OCI-LY3 (cell line): ENCODE data around the gene TMPRSS11B.

Experiments used
- H2AFZ ChIP-seq: fragments of 200-600, 300-600 bp; shearing (Covaris generic); 2 replicates; pipeline ENCODE4 v1.6.0; 2014; ENCODE audit warnings: antibody characterized with exemption, low read depth, low read length
- H3K27ac ChIP-seq: fragments of 200-600, 300-600 bp; sonication (generic); 2 replicates; pipeline ENCODE4 v1.5.1; 2014; ENCODE audit warnings: mild to moderate bottlenecking, low read length, moderate library complexity, mixed read lengths
- H3K27me3 ChIP-seq: fragments of 200-600, 300-600 bp; sonication (generic); 2 replicates; pipeline ENCODE4 v1.6.1; 2014; ENCODE audit warnings: low read depth, low read length, mixed read lengths
- H3K36me3 ChIP-seq: fragments of 200-600, 300-600 bp; sonication (generic); replicated peaks from 2 replicates; pipeline ENCODE3; 2014; ENCODE audit warnings: low read depth, low read length, mixed read lengths
- H3K4me1 ChIP-seq: fragments of 300-600, 200-600 bp; sonication (generic); 2 replicates; pipeline ENCODE4 v1.6.1; 2014; ENCODE audit warnings: low read length, mixed read lengths
- H3K4me2 ChIP-seq: fragments of 200-600, 300-600 bp; sonication (generic); 2 replicates; pipeline ENCODE4 v1.6.1; 2014; ENCODE audit warnings: low read length, mixed read lengths
- H3K4me3 ChIP-seq: fragments of 300-600, 200-600 bp; sonication (generic); 2 replicates; pipeline ENCODE4 v1.5.1; 2014; ENCODE audit warnings: antibody characterized with exemption, mild to moderate bottlenecking, low read length, moderate library complexity
- H3K79me2 ChIP-seq: fragments of 300-600, 200-600 bp; shearing (Covaris generic); 2 replicates; pipeline ENCODE4 v1.6.1; 2014; ENCODE audit warnings: mild to moderate bottlenecking, low read length, mixed read lengths
- H3K9ac ChIP-seq: fragments of 300-600, 200-600 bp; shearing (Covaris generic); 2 replicates; pipeline ENCODE4 v1.6.0; 2014; ENCODE audit warnings: mild to moderate bottlenecking, low read length, moderate library complexity
- H3K9me3 ChIP-seq: fragments of 200-600, 300-600 bp; shearing (Covaris generic); 2 replicates; pipeline ENCODE4 v1.6.1; 2014; ENCODE audit warnings: low read length, mixed read lengths; ENCODE audit not compliant: insufficient read depth
- H4K20me1 ChIP-seq: fragments of 200-600, 300-600 bp; sonication (generic); 2 replicates; pipeline ENCODE4 v1.6.1; 2016; ENCODE audit warnings: low read length, mixed read lengths; ENCODE audit not compliant: insufficient read depth
- EZH2phosphoT487 ChIP-seq: fragments of 200-600 bp; shearing (Covaris generic); IDR thresholded peaks from 2 replicates; pipeline ENCODE4 v1.6.1; 2018; ENCODE audit warnings: antibody characterized with exemption, mixed run types, low read depth
- TF ChIP-seq, protein P1 (sequence below): fragments of 200-600, 300-600 bp; sonication (generic); IDR thresholded peaks from 2 replicates; pipeline ENCODE4 v1.5.1; 2014; ENCODE audit warnings: antibody characterized with exemption, low read length, low read depth

Gene TMPRSS11B

DNA sequence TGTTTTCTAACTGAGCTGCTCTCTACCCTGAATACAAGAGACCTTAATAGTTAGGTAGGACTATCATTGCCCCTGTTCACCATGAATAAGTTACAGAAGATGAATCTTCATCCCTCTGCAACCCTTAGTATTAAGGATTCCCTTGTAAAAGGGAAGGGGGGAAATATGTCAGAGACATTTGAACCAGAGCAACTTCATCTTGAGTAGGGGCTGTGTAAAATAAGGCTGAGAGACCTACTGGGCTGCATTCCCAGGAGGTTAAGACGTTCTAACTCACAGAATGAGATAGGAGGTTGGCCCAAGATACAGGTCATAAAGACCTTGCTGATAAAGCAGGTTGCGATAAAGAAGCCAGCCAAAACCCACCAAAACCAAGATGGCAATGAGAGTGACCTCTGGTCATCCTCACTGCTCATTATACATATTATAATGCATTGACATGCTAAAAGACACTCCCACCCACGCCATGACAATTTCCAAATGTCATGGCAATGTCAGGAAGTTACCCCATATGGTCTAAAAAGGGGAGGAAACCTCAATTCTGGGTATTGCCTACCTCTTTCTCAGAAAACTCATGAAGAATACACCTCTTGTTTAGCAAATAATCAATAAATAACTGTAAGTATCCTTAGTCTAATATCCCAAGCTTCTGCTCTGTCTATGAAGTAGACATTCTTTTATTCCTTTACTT is 19.5 kb upstream of the TMPRSS11B start:
- H3K27me3 ChIP-seq = no peaks in the 10 kb centered on the region
- 0 out of 2 replicates have a peak, but pooled peaks cover 5% of the 10 kb centered on the region for H3K9me3 ChIP-seq
- peaks cover 11% of the 10 kb centered on the region; the same call in 1 of the 2 replicates for H3K4me1 ChIP-seq
- no peak overlapping the region for H3K27ac ChIP-seq
- H3K4me2 ChIP-seq = no peak overlapping the region
- H3K36me3 ChIP-seq = no peaks in the 10 kb centered on the region
- TF ChIP-seq EZH2phosphoT487 = no peak
- TF ChIP-seq, protein P1, sequence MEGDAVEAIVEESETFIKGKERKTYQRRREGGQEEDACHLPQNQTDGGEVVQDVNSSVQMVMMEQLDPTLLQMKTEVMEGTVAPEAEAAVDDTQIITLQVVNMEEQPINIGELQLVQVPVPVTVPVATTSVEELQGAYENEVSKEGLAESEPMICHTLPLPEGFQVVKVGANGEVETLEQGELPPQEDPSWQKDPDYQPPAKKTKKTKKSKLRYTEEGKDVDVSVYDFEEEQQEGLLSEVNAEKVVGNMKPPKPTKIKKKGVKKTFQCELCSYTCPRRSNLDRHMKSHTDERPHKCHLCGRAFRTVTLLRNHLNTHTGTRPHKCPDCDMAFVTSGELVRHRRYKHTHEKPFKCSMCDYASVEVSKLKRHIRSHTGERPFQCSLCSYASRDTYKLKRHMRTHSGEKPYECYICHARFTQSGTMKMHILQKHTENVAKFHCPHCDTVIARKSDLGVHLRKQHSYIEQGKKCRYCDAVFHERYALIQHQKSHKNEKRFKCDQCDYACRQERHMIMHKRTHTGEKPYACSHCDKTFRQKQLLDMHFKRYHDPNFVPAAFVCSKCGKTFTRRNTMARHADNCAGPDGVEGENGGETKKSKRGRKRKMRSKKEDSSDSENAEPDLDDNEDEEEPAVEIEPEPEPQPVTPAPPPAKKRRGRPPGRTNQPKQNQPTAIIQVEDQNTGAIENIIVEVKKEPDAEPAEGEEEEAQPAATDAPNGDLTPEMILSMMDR = no peak
- no peak overlapping the region for H3K9ac ChIP-seq
- no peak overlapping the region for H2AFZ ChIP-seq
- no peaks in the 10 kb centered on the region for H4K20me1 ChIP-seq
- no peak overlapping the region for H3K4me3 ChIP-seq
- H3K79me2 ChIP-seq = no peaks in the 10 kb centered on the region

DNA sequence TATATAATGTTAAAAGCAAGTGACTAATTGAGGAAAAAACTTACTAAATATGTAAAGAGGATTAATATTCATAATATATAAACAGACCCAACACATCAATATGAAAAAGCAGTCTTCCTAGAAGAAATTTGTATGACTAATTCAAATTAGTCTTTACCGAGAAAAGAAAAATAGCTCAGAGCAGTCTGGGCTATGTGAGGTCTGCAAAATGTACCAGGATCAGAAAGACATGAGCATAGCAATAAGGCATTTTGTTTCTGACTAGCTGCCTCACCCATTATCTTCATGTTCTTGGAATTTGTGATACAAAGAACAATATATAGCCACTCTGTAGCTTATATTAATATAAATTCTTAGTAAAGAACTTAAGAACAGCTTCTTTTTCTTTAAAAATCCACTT is 13.7 kb upstream of the TMPRSS11B start:
- no peaks in the 10 kb centered on the region for H4K20me1 ChIP-seq
- H2AFZ ChIP-seq = no peak overlapping the region
- H3K9me3 ChIP-seq = no peaks in the 10 kb centered on the region
- H3K27me3 ChIP-seq = no peaks in the 10 kb centered on the region
- H3K4me1 ChIP-seq = peaks cover 11% of the 10 kb centered on the region; the same call in 1 of the 2 replicates
- TF ChIP-seq, protein P1 = no peak
- TF ChIP-seq EZH2phosphoT487 = no peak
- H3K79me2 ChIP-seq = no peaks in the 10 kb centered on the region
- H3K4me3 ChIP-seq = no peak overlapping the region
- H3K36me3 ChIP-seq = no peaks in the 10 kb centered on the region
- H3K9ac ChIP-seq = no peak overlapping the region
- H3K4me2 ChIP-seq = no peak overlapping the region
- no peak overlapping the region for H3K27ac ChIP-seq

DNA sequence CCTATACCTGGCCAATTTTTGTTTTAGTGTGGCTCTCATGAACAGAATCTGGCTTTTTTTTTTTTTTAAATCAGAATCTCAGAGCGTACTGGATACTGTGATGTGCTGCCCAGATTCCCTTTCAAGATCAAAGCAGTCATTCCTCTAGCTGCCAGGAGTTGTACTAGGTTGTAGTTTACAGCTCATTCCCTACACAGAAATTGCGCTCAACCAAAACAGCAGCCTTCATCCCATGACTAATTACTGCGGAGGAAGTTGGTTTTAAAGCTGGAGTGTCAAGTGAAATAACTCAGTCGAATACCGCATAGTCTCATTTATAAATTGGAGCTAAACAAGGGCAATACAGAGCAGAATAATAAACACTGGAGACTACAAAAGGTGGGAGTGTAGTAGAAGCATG is 12.2 kb upstream of the TMPRSS11B start:
- Histone ChIP-seq H3K4me2 (no peak overlapping the region), H3K27ac (no peak overlapping the region), H2AFZ (no peak overlapping the region), H3K79me2 (no peaks in the 10 kb centered on the region), H3K36me3 (no peaks in the 10 kb centered on the region), H3K9ac (no peak overlapping the region), H3K27me3 (no peaks in the 10 kb centered on the region), H4K20me1 (no peaks in the 10 kb centered on the region), H3K9me3 (no peaks in the 10 kb centered on the region), H3K4me1 (peaks cover 11% of the 10 kb centered on the region; the same call in 1 of the 2 replicates), H3K4me3 (no peak overlapping the region)
- TF ChIP-seq EZH2phosphoT487 = no peak
- TF ChIP-seq, protein P1 = no peak

DNA sequence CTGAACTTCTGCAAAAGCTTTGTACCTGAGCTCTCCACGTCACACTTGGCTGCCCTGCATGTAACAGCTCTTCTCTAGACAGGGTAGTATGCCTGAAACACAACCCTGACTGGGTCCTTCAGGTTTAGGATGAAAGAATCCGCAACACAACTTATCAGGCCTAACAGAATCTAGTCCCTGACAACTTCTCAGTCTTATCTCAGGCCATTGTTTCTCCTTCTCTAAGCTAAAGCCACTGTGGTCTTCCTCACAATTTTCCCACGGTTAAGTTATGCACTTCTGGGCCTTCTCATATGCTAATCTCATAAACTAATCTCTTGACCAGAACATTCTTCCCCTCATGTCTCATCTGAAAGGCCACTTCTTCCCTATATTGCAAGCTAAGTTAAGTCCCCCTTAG is 10.8 kb upstream of the TMPRSS11B start:
- Histone ChIP-seq H3K4me1 (peaks cover 8% of the 10 kb centered on the region; the same call in 1 of the 2 replicates), H3K9me3 (no peaks in the 10 kb centered on the region), H3K9ac (no peak overlapping the region), H3K4me2 (no peak overlapping the region), H3K36me3 (no peaks in the 10 kb centered on the region), H3K79me2 (no peaks in the 10 kb centered on the region), H3K27me3 (no peaks in the 10 kb centered on the region), H2AFZ (no peak overlapping the region), H3K4me3 (no peak overlapping the region), H3K27ac (no peak overlapping the region), H4K20me1 (no peaks in the 10 kb centered on the region)
- TF ChIP-seq, protein P1 = no peak
- no peak for TF ChIP-seq EZH2phosphoT487
